ENCODE results near the gene ACADS. TPM values are rescaled to one million over a fixed set of nuclear protein-coding genes. Genes with fewer than 3 reads are reported as not detected.
A peak's percentile ranks its signal among the peaks of the same experiment; 100 is the strongest.

ACADS gene
- total RNA-seq, 1 experiment from 2014 or later = 5.2 TPM

GRCh38 chr12:120737557-120738251, 12.1 kb downstream of the ACADS start:
- H3K79me2 ChIP-seq (ENCODE audit: low read length) = no peaks in the 10 kb centered on the region
- H3K4me1 ChIP-seq (ENCODE audit: low read length) = peaks cover 7% of the 10 kb centered on the region
- H3K9me2 ChIP-seq (replicated peaks; ENCODE audit: insufficient read depth, low read length) = no peaks in the 10 kb centered on the region
- H3K4me3 ChIP-seq (ENCODE audit: low read length) = no peak overlapping the region
- H3K27me3 ChIP-seq (ENCODE audit: low read length) = no peaks in the 10 kb centered on the region
- no peaks in the 10 kb centered on the region for H3K36me3 ChIP-seq (ENCODE audit: insufficient read depth, low read length)
- H3K9ac ChIP-seq (ENCODE audit: low read length) = no peak overlapping the region
- no peak overlapping the region for H3K27ac ChIP-seq (ENCODE audit: low read length)
- no peak overlapping the region for H3K4me2 ChIP-seq (ENCODE audit: low read depth, low read length, poor library complexity, severe bottlenecking)
- DNase-seq = peak; percentile 84
- H3K9me3 ChIP-seq (ENCODE audit: low read length) = no peaks in the 10 kb centered on the region
- no peak overlapping the region for H2AFZ ChIP-seq (ENCODE audit: low read length)
- 0 out of 2 replicates have a peak, but pooled peaks cover 4% of the 10 kb centered on the region for H4K20me1 ChIP-seq (ENCODE audit: insufficient read depth, low read depth, low read length)

GRCh38 chr12:120738252-120739030, 12.8 kb downstream of the ACADS start:
- 0 out of 2 replicates have a peak, but pooled peaks cover 4% of the 10 kb centered on the region for H4K20me1 ChIP-seq (ENCODE audit: insufficient read depth, low read depth, low read length)
- H3K9ac ChIP-seq (ENCODE audit: low read length) = no peak overlapping the region
- H2AFZ ChIP-seq (ENCODE audit: low read length) = no peak overlapping the region
- no peaks in the 10 kb centered on the region for H3K36me3 ChIP-seq (ENCODE audit: insufficient read depth, low read length)
- no peak overlapping the region for H3K27ac ChIP-seq (ENCODE audit: low read length)
- H3K4me1 ChIP-seq (ENCODE audit: low read length) = peaks cover 7% of the 10 kb centered on the region
- no peaks in the 10 kb centered on the region for H3K9me2 ChIP-seq (replicated peaks; ENCODE audit: insufficient read depth, low read length)
- no peak overlapping the region for H3K4me2 ChIP-seq (ENCODE audit: low read depth, low read length, poor library complexity, severe bottlenecking)
- DNase-seq = no peak
- H3K9me3 ChIP-seq (ENCODE audit: low read length) = no peaks in the 10 kb centered on the region
- no peaks in the 10 kb centered on the region for H3K27me3 ChIP-seq (ENCODE audit: low read length)
- no peaks in the 10 kb centered on the region for H3K79me2 ChIP-seq (ENCODE audit: low read length)
- no peak overlapping the region for H3K4me3 ChIP-seq (ENCODE audit: low read length)

- peak; percentile 67 for DNase-seq
- Histone ChIP-seq H3K27ac (ENCODE audit: low read length) (no peak overlapping the region), H3K4me3 (ENCODE audit: low read length) (no peak overlapping the region), H3K79me2 (ENCODE audit: low read length) (no peaks in the 10 kb centered on the region), H2AFZ (ENCODE audit: low read length) (no peak overlapping the region), H3K4me2 (ENCODE audit: low read depth, low read length, poor library complexity, severe bottlenecking) (no peak overlapping the region), H3K4me1 (ENCODE audit: low read length) (peaks cover 7% of the 10 kb centered on the region), H3K27me3 (ENCODE audit: low read length) (no peaks in the 10 kb centered on the region), H3K9me2 (replicated peaks; ENCODE audit: insufficient read depth, low read length) (no peaks in the 10 kb centered on the region), H3K9me3 (ENCODE audit: low read length) (no peaks in the 10 kb centered on the region), H3K36me3 (ENCODE audit: insufficient read depth, low read length) (no peaks in the 10 kb centered on the region), H3K9ac (ENCODE audit: low read length) (no peak overlapping the region), H4K20me1 (ENCODE audit: insufficient read depth, low read depth, low read length) (0 out of 2 replicates have a peak, but pooled peaks cover 4% of the 10 kb centered on the region)
Observed at GRCh38 chr12:120739031-120739762, 13.6 kb downstream of the ACADS start.

GRCh38 chr12:120739821-120740613, 14.4 kb downstream of the ACADS start:
- peaks cover 7% of the 10 kb centered on the region for H3K4me1 ChIP-seq (ENCODE audit: low read length)
- H3K27ac ChIP-seq (ENCODE audit: low read length) = no peak overlapping the region
- H4K20me1 ChIP-seq (ENCODE audit: insufficient read depth, low read depth, low read length) = 0 out of 2 replicates have a peak, but pooled peaks cover 4% of the 10 kb centered on the region

GRCh38 chr12:120740871-120741270, 15.2 kb downstream of the ACADS start:
- no peak overlapping the region for H3K4me3 ChIP-seq (ENCODE audit: low read length)
- 0 out of 2 replicates have a peak, but pooled peaks cover 4% of the 10 kb centered on the region for H4K20me1 ChIP-seq (ENCODE audit: insufficient read depth, low read depth, low read length)
- no peaks in the 10 kb centered on the region for H3K79me2 ChIP-seq (ENCODE audit: low read length)
- H3K9me2 ChIP-seq (replicated peaks; ENCODE audit: insufficient read depth, low read length) = no peaks in the 10 kb centered on the region
- H3K27ac ChIP-seq (ENCODE audit: low read length) = no peak overlapping the region
- H3K36me3 ChIP-seq (ENCODE audit: insufficient read depth, low read length) = no peaks in the 10 kb centered on the region
- H3K4me2 ChIP-seq (ENCODE audit: low read depth, low read length, poor library complexity, severe bottlenecking) = no peak overlapping the region
- H3K9ac ChIP-seq (ENCODE audit: low read length) = no peak overlapping the region
- no peak overlapping the region for H2AFZ ChIP-seq (ENCODE audit: low read length)
- no peaks in the 10 kb centered on the region for H3K9me3 ChIP-seq (ENCODE audit: low read length)
- H3K27me3 ChIP-seq (ENCODE audit: low read length) = no peaks in the 10 kb centered on the region
- H3K4me1 ChIP-seq (ENCODE audit: low read length) = peaks cover 7% of the 10 kb centered on the region
- DNase-seq = no peak

More at GRCh38 chr12:120739821-120740613, 14.4 kb downstream of the ACADS start:
- no peak overlapping the region for H2AFZ ChIP-seq (ENCODE audit: low read length)
- H3K9me2 ChIP-seq (replicated peaks; ENCODE audit: insufficient read depth, low read length) = no peaks in the 10 kb centered on the region
- H3K9ac ChIP-seq (ENCODE audit: low read length) = no peak overlapping the region
- no peaks in the 10 kb centered on the region for H3K79me2 ChIP-seq (ENCODE audit: low read length)
- H3K36me3 ChIP-seq (ENCODE audit: insufficient read depth, low read length) = no peaks in the 10 kb centered on the region
- no peaks in the 10 kb centered on the region for H3K9me3 ChIP-seq (ENCODE audit: low read length)
- H3K4me3 ChIP-seq (ENCODE audit: low read length) = no peak overlapping the region
- no peak for DNase-seq
- no peak overlapping the region for H3K4me2 ChIP-seq (ENCODE audit: low read depth, low read length, poor library complexity, severe bottlenecking)
- no peaks in the 10 kb centered on the region for H3K27me3 ChIP-seq (ENCODE audit: low read length)

GRCh38 chr12:120741476-120742421, 16.1 kb downstream of the ACADS start:
- H3K27me3 ChIP-seq (ENCODE audit: low read length) = no peaks in the 10 kb centered on the region
- H2AFZ ChIP-seq (ENCODE audit: low read length) = no peak overlapping the region
- DNase-seq = no peak
- H3K9me2 ChIP-seq (replicated peaks; ENCODE audit: insufficient read depth, low read length) = no peaks in the 10 kb centered on the region
- H3K27ac ChIP-seq (ENCODE audit: low read length) = no peak overlapping the region
- H3K36me3 ChIP-seq (ENCODE audit: insufficient read depth, low read length) = no peaks in the 10 kb centered on the region
- H4K20me1 ChIP-seq (ENCODE audit: insufficient read depth, low read depth, low read length) = 0 out of 2 replicates have a peak, but pooled peaks cover 4% of the 10 kb centered on the region
- H3K79me2 ChIP-seq (ENCODE audit: low read length) = no peaks in the 10 kb centered on the region
- H3K4me2 ChIP-seq (ENCODE audit: low read depth, low read length, poor library complexity, severe bottlenecking) = no peak overlapping the region
- peaks cover 7% of the 10 kb centered on the region for H3K4me1 ChIP-seq (ENCODE audit: low read length)
- no peak overlapping the region for H3K4me3 ChIP-seq (ENCODE audit: low read length)
- H3K9me3 ChIP-seq (ENCODE audit: low read length) = no peaks in the 10 kb centered on the region
- no peak overlapping the region for H3K9ac ChIP-seq (ENCODE audit: low read length)

GRCh38 chr12:120744922-120745493, 19.4 kb downstream of the ACADS start:
- no peak overlapping the region for H3K9ac ChIP-seq (ENCODE audit: low read length)
- no peak overlapping the region for H2AFZ ChIP-seq (ENCODE audit: low read length)
- H3K9me2 ChIP-seq (replicated peaks; ENCODE audit: insufficient read depth, low read length) = no peaks in the 10 kb centered on the region
- H3K27me3 ChIP-seq (ENCODE audit: low read length) = no peaks in the 10 kb centered on the region
- H3K4me3 ChIP-seq (ENCODE audit: low read length) = no peak overlapping the region
- no peaks in the 10 kb centered on the region for H3K9me3 ChIP-seq (ENCODE audit: low read length)
- no peaks in the 10 kb centered on the region for H4K20me1 ChIP-seq (ENCODE audit: insufficient read depth, low read depth, low read length)
- H3K27ac ChIP-seq (ENCODE audit: low read length) = no peak overlapping the region
- no peaks in the 10 kb centered on the region for H3K79me2 ChIP-seq (ENCODE audit: low read length)
- DNase-seq = no peak
- no peaks in the 10 kb centered on the region for H3K36me3 ChIP-seq (ENCODE audit: insufficient read depth, low read length)
- H3K4me2 ChIP-seq (ENCODE audit: low read depth, low read length, poor library complexity, severe bottlenecking) = no peak overlapping the region
- peaks cover 5% of the 10 kb centered on the region; the same call in 1 of the 2 replicates for H3K4me1 ChIP-seq (ENCODE audit: low read length)

Data from Karpas-422 (cell line).